Measurements from ENCODE around the gene METTL14.
A peak's percentile ranks its signal among the peaks of the same experiment; 100 is the strongest.

Gene METTL14

DNA sequence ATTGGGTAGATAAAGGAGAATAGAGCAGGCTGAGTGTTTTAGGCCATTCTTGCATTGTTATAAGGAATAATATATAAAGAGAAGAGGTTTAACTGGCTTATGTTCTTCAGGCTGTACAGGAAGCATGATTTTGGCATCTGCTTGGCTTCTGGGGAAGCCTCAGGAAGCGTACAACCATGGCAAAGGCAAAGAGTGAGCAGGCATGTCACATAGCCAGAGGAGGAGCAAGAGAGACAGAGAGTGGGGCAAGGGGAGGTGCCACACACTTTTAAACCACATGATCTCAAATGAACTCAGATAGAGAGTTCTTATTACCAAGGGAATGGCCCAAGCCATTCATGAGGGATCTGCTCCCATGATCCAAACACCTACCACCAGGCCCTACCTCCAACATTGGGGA, 4.4 kb upstream of the METTL14 start:
- no peak overlapping the region for H3K27ac ChIP-seq
- H3K4me3 ChIP-seq (IDR thresholded peaks at IDR 0.05; ENCODE audit: insufficient read depth, low read depth, low read length): no peak overlapping the region
- TF ChIP-seq, protein P1, sequence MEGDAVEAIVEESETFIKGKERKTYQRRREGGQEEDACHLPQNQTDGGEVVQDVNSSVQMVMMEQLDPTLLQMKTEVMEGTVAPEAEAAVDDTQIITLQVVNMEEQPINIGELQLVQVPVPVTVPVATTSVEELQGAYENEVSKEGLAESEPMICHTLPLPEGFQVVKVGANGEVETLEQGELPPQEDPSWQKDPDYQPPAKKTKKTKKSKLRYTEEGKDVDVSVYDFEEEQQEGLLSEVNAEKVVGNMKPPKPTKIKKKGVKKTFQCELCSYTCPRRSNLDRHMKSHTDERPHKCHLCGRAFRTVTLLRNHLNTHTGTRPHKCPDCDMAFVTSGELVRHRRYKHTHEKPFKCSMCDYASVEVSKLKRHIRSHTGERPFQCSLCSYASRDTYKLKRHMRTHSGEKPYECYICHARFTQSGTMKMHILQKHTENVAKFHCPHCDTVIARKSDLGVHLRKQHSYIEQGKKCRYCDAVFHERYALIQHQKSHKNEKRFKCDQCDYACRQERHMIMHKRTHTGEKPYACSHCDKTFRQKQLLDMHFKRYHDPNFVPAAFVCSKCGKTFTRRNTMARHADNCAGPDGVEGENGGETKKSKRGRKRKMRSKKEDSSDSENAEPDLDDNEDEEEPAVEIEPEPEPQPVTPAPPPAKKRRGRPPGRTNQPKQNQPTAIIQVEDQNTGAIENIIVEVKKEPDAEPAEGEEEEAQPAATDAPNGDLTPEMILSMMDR (conservative IDR thresholded peaks at IDR 0.05; ENCODE audit: low read depth, low read length): no peak
- H3K27me3 ChIP-seq (ENCODE audit: insufficient read depth, low read depth): no peaks in the 10 kb centered on the region
- H3K79me2 ChIP-seq (ENCODE audit: insufficient read depth, low read depth): peaks cover 3% of the 10 kb centered on the region; the same call in 1 of the 2 replicates
- peaks cover 11% of the 10 kb centered on the region for H3K4me1 ChIP-seq (ENCODE audit: low read depth, poor library complexity, severe bottlenecking)
- no peak overlapping the region for H3K4me2 ChIP-seq
- no peak overlapping the region for H3K9ac ChIP-seq
- H4K20me1 ChIP-seq (ENCODE audit: insufficient read depth): no peaks in the 10 kb centered on the region; the same call in 1 of the 2 replicates
- no peaks in the 10 kb centered on the region for H3K36me3 ChIP-seq (ENCODE audit: insufficient read depth)
- H2AFZ ChIP-seq (ENCODE audit: low read depth): no peak overlapping the region

DNA sequence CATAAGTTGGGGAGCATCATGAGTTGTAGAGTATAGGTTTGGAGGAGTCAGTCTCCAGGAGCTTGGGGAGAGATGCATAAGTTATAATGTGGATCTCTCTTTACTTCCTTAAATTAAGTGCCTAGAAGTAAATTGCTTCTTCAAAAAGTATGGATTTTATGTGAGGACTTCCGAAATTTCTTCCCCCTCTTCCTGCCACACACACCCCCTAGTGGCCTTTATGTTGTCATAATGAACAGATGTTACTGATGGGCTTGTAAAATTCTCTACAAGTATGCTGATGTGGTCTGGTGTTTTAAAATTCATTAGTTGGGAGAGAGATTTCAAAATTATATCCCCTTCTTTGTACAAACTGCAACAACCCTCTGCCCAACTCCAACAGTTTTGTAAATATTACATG, 2.3 kb upstream of the METTL14 start:
- Histone ChIP-seq H3K79me2 (ENCODE audit: insufficient read depth, low read depth) (peaks cover 25% of the 10 kb centered on the region), H3K9ac (no peak overlapping the region), H3K27ac (no peak overlapping the region), H2AFZ (ENCODE audit: low read depth) (peak overlapping the region; percentile 75), H3K36me3 (ENCODE audit: insufficient read depth) (no peaks in the 10 kb centered on the region), H3K4me2 (peak overlapping the region; percentile 12; the same call in 1 of the 2 replicates), H3K27me3 (ENCODE audit: insufficient read depth, low read depth) (no peaks in the 10 kb centered on the region), H3K4me3 (IDR thresholded peaks at IDR 0.05; ENCODE audit: insufficient read depth, low read depth, low read length) (no peak overlapping the region), H3K4me1 (ENCODE audit: low read depth, poor library complexity, severe bottlenecking) (peaks cover 20% of the 10 kb centered on the region), H4K20me1 (ENCODE audit: insufficient read depth) (no peaks in the 10 kb centered on the region)
- TF ChIP-seq, protein P1 (conservative IDR thresholded peaks at IDR 0.05; ENCODE audit: low read depth, low read length): peak; percentile 69

DNA sequence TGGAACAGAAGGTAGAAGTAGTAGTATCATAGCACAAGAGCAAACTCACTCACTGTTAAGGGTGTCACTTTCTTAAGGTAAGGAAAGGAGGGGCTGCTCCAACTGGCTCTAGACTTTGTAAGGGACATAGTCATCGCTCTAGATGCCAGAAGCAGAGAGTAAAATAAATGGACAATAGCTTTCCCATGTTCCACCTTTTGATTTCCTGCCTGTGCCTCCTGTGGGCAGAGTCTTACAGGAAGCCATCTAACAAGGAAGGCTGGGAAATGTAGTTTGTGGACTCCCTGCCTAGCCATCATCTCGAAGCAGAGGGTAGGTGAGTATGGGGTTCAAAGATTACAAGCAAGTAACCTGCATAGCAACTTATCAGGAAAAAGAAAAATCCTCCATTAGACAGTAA, 1.7 kb upstream of the METTL14 start:
- Histone ChIP-seq H2AFZ (ENCODE audit: low read depth) (peak overlapping the region; percentile 75), H3K79me2 (ENCODE audit: insufficient read depth, low read depth) (peaks cover 25% of the 10 kb centered on the region), H3K27ac (no peak overlapping the region), H3K4me1 (ENCODE audit: low read depth, poor library complexity, severe bottlenecking) (peaks cover 20% of the 10 kb centered on the region), H3K27me3 (ENCODE audit: insufficient read depth, low read depth) (no peaks in the 10 kb centered on the region), H4K20me1 (ENCODE audit: insufficient read depth) (no peaks in the 10 kb centered on the region), H3K4me3 (IDR thresholded peaks at IDR 0.05; ENCODE audit: insufficient read depth, low read depth, low read length) (no peak overlapping the region), H3K4me2 (peak overlapping the region; percentile 12; the same call in 1 of the 2 replicates), H3K36me3 (ENCODE audit: insufficient read depth) (no peaks in the 10 kb centered on the region), H3K9ac (no peak overlapping the region)
- TF ChIP-seq, protein P1 (conservative IDR thresholded peaks at IDR 0.05; ENCODE audit: low read depth, low read length): no peak

DNA sequence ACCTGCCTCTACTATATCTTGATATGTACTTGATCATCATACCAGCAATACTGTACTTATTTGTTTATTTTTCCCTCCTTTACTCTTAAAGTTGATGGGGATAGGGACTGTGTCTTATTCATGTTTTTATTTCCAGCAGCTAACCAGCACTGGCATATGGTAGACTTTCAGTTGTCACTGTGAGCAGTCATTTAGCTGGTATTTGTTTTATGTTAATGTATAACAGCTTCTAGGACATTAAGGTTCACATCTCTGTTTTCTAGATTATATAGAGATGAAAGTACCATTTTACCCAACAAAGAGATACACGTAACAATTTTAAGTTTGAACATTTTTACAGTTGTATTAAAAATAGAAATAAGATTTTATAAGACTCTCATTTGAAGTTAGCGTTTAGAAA, 17.9 kb downstream of the METTL14 start:
- Histone ChIP-seq H2AFZ (ENCODE audit: low read depth) (no peak overlapping the region), H3K9ac (no peak overlapping the region), H4K20me1 (ENCODE audit: insufficient read depth) (no peaks in the 10 kb centered on the region), H3K27ac (no peak overlapping the region), H3K36me3 (ENCODE audit: insufficient read depth) (no peaks in the 10 kb centered on the region), H3K27me3 (ENCODE audit: insufficient read depth, low read depth) (no peaks in the 10 kb centered on the region), H3K4me3 (IDR thresholded peaks at IDR 0.05; ENCODE audit: insufficient read depth, low read depth, low read length) (no peak overlapping the region), H3K4me2 (no peak overlapping the region), H3K79me2 (ENCODE audit: insufficient read depth, low read depth) (no peaks in the 10 kb centered on the region), H3K4me1 (ENCODE audit: low read depth, poor library complexity, severe bottlenecking) (no peaks in the 10 kb centered on the region)
- TF ChIP-seq, protein P1 (conservative IDR thresholded peaks at IDR 0.05; ENCODE audit: low read depth, low read length): no peak
